Ovary (tissue), 3 donors: Measurements from ENCODE around the gene PDE6D.

Source experiments
- EP300 ChIP-seq: sonication (generic); formaldehyde crosslinking; IDR thresholded peaks from one replicate; pipeline ENCODE4 v1.6.1; 2017; ENCODE audit warnings: antibody characterized with exemption
- POLR2A ChIP-seq: fragments of 450-650 bp; IDR thresholded peaks from one replicate; pipeline ENCODE4 v1.6.1; 2017; ENCODE audit warnings: antibody characterized with exemption, mild to moderate bottlenecking, moderate library complexity
- TF ChIP-seq, protein P1 (sequence below), 3 donors: fragments of 450-650 bp in 2 of 3; fragments of 200-600 bp in 1 of 3; IDR thresholded peaks; one replicate each; pipeline versions ENCODE4 v1.5.1 to v1.8.0; 2016 to 2022; ENCODE audit warnings: antibody characterized with exemption in 3 of 3, mild to moderate bottlenecking in 1 of 3
- donor health status: DM: no; HTN: no; CAD: no.

GRCh38 chr2:231800493-231801091 lies 19.5 kb upstream of the PDE6D start:
- TF ChIP-seq, protein P1, sequence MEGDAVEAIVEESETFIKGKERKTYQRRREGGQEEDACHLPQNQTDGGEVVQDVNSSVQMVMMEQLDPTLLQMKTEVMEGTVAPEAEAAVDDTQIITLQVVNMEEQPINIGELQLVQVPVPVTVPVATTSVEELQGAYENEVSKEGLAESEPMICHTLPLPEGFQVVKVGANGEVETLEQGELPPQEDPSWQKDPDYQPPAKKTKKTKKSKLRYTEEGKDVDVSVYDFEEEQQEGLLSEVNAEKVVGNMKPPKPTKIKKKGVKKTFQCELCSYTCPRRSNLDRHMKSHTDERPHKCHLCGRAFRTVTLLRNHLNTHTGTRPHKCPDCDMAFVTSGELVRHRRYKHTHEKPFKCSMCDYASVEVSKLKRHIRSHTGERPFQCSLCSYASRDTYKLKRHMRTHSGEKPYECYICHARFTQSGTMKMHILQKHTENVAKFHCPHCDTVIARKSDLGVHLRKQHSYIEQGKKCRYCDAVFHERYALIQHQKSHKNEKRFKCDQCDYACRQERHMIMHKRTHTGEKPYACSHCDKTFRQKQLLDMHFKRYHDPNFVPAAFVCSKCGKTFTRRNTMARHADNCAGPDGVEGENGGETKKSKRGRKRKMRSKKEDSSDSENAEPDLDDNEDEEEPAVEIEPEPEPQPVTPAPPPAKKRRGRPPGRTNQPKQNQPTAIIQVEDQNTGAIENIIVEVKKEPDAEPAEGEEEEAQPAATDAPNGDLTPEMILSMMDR (IDR thresholded peaks at IDR 0.05): no peak
- no peak for TF ChIP-seq POLR2A
- TF ChIP-seq EP300: no peak
